Fibroblast of skin of left quadriceps (primary cell): ENCODE measurements around the gene FAM217B.
"Not testable (repeated sequence)": the region's sequence is repeated elsewhere in the genome, so short reads cannot be mapped to it uniquely, and the experiment has no call there.

Experiments used
- DNase-seq, 2 experiments: peaks; one replicate each; pipeline ENCODE4 v3.0.0-alpha.2; 2013; ENCODE audit warnings: low read depth in 2 of 2

Gene FAM217B

GRCh38 chr20:59938696-59939051 is 1.5 kb upstream of the FAM217B start:
- no peak for DNase-seq

GRCh38 chr20:59939052-59939878 is 924 bp upstream of the FAM217B start:
- no peak for DNase-seq

DNA sequence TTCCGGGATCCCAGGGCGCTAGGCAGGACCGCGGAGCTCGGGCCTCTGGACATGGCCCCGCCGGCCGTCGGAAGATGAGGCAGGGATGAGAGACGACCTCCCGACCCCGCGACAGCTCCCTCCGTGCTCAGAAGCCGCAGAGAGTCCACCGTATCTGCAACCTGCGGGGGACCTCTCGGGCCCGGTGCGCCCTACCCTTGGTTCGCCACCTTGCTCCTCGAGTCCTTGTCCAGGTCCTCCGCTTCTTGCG is 385 bp upstream of the FAM217B start:
- no peak for DNase-seq

DNA sequence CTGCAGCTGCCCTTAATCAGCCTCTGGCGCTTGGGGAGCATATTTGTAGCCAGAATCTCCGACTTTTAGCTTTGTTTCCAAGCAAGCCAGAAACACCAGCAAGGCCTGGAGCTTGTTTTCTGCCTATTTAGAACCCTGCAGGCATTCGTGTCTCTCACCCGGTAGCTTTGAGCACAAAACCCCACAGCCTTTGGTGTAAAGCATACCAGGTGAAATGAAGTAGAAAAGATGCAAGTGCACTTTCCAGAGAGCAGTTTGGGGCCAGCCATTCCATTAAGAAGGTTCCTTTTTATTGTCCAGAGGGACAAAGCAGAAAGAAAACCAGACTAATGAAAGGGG is 736 bp downstream of the FAM217B start:
- DNase-seq = peak in 1 of 2 experiments; percentile 90

GRCh38 chr20:59942245-59942644 is 2.1 kb downstream of the FAM217B start:
- no peak for DNase-seq

DNA sequence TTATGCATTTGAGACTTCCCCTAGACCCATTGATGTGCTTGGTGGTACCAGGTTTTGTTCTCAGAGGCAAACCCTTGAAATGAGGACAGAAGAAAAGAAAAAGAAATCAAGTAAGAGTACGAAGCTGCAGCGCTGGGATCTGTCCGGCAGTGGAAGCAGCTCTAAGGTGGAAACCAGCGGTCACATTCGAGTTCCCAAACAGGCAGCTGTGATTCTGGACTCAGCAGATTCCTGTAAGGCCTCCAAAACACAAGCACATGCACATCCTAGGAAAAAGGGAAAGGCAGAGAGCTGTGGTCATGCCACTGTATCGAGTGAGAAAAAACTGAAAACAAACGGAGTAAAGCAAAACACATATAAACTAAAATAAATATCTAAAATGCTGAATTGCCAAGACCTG is 4.5 kb downstream of the FAM217B start:
- no peak for DNase-seq

DNA sequence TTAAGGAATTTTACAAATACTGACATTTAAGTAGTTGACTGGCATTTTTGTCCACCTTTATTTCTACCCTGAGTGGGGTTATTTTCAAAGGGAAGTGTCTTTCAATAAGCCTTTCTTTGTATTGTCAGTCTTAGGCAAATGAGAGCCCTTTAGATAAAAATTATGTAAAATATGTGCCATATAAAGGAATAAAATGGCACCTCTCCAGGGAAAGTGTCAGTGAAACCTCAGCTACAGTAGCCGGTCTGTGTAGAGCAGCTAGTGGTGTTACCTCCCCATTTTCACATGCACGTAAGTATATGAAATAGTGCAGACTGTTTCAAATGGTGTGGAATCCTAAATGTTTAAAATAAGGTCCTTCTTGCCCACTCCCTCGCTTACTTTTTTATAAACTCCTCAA is 5.0 kb downstream of the FAM217B start:
- no peak for DNase-seq

GRCh38 chr20:59945731-59946130 is 5.5 kb downstream of the FAM217B start:
- peak in 1 of 2 experiments; percentile 21 for DNase-seq

- no peak for DNase-seq
Observed at GRCh38 chr20:59947376-59947775, 7.2 kb downstream of the FAM217B start.

- DNase-seq = no peak
Observed at GRCh38 chr20:59948212-59948611, 8.0 kb downstream of the FAM217B start.

DNA sequence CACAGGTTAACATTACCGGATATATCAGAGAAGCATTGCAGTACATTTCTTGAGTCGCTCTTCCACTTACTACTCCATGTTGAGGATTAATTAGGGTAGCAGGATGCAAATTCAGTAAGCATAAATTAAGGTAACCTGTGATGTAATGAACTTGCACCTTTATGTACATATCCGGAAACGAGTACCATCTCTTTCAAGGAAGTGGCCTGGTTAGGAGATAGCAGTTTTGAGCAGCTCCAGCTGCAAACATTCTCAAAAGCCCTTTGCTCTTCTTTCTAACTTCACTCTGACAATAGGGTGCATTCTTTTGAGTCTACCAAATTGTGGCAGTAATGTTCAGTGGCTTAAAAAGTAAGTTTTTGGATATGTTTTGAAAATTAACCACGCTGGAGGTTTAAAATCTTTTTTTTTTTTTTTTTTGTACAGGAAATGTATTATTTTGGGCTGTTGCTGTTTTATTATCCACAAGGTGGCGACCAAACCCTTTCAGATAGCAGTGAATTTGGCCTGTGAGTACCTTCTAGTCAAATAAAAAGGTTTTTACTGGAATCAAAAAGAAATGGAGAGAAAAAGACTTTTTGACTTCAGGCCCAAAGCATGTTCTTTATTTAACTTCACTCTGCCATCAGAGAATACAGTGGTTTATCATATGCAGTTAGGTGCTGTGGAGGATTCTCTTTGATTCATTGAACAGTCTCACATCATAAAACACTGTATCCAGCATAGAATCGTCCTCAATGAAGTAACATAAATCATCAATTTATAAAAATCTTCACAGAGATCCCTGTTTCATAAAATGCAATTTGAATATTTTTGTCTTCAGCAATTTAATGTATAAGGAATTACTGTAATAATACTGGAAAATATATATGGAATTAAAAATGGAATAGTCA is 8.9 kb downstream of the FAM217B start:
- DNase-seq = peak in 1 of 2 experiments; percentile 31

- DNase-seq = no peak
Observed at GRCh38 chr20:59949911-59950310, 9.7 kb downstream of the FAM217B start.

- DNase-seq = no peak
Observed at GRCh38 chr20:59954718-59955117, 14.5 kb downstream of the FAM217B start.

GRCh38 chr20:59955131-59955796 is 15.1 kb downstream of the FAM217B start:
- DNase-seq = no peak

- not testable (repeated sequence) for DNase-seq
Observed at GRCh38 chr20:59957568-59957967, 17.4 kb downstream of the FAM217B start.

DNA sequence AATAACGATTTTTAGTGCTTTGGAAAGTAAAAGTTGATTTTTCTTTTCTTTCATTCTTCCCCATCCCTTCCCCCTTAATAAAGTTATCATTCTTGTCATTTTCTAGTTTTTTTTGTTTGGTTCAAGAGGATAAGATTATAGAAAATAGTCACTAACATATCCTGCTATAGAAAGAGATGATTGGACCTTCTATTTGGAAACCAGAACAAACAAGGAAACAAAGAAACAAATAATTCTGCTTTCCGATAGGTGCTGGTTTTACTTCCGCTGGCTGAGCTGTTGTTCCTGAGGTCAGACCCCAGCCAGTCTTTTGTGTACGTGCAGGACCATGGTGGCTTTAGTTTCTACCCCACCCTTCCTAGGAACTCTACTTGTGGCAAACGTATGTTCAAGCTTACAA is 17.9 kb downstream of the FAM217B start, which contains the start of gene CDH26:
CDH26 (plus strand) TSS at position 301 of the 400 bp plus-strand sequence. CDS start 304 bp downstream, outside the sequence.
- no peak for DNase-seq

- no peak for DNase-seq
Observed at GRCh38 chr20:59958626-59959025, 18.4 kb downstream of the FAM217B start.

DNA sequence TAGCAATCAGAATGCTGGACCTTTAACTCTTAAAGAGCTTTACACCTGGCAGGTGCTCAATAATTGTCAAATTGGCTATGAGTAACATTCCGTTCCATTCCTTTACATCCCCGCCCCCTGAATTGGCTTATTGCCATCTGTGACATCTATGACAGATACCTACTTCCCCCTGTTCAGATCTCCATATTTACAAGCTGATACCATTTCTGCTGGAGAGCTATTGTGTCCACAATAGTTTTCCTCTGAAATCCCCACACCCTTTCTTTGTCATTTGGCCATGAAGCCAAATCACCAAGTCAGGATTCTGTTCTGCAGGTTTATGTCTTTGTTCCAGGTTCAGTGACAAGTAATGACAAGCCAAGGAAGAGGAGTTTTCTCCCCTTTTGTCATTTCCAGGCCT is 21.2 kb downstream of the FAM217B start:
- DNase-seq = no peak

- no peak for DNase-seq
Observed at GRCh38 chr20:59962155-59962554, 22.0 kb downstream of the FAM217B start.

DNA sequence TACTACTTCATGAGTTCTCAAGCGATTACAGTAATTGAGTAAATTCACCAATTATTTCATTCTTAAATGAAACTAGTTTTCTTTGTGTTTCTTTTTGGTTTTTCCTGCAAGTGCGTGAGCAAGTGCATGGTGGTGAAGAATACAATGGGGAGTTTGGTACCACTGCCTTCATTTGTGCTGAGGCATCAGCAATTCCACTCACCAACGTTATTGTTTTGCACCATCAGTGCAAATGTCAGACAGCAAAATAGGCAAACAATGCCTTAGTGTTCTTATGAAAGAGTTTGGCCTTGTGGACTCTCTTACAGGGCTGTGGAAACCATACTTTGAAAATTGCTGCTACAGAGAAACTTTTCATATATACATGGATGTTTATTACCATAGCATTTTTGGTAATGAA is 26.2 kb downstream of the FAM217B start:
- DNase-seq = no peak

DNA sequence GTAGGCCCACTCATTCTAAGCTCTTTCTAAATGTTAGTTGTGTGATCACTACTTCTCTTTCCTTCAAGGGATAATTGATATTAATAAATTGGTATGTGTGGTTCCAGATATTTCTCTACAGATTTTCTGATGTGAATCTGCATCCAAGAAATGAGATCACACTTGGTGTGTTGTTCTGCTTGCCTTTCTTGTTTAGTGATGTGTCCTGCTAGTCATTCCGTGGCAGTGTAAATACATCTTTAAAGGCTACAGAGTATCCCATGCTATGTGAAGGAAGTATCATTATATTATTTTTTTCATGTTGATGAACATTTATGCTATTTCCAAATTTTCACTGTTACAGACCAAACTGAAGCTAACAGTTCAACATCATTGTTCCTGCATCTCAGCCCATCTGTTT is 31.2 kb downstream of the FAM217B start:
- no peak for DNase-seq

GRCh38 chr20:59972037-59972801 is 32.0 kb downstream of the FAM217B start:
- DNase-seq = no peak
